Liver (tissue), 9 donors: Measurements from ENCODE around the gene TAS2R16. TPM values are rescaled to one million over a fixed set of nuclear protein-coding genes. Genes with fewer than 3 reads are reported as not detected.

Experiments used
- DNase-seq: peaks from one replicate; pipeline ENCODE4 v3.0.0-alpha.2; 2017; ENCODE audit warnings: low spot score
- H3K27ac ChIP-seq, 2 donors: one replicate each; pipeline ENCODE4 v1.7.0; 2013; ENCODE audit warnings: inconsistent platforms in 2 of 2, low read length in 2 of 2, control low read depth in 1 of 2, low read depth in 1 of 2, mild to moderate bottlenecking in 1 of 2
- H3K27me3 ChIP-seq, 4 donors: one replicate each; pipeline versions ENCODE4 v1.6.1 to v1.7.0; 2013; ENCODE audit warnings: low read length in 3 of 4, inconsistent platforms in 1 of 4, mild to moderate bottlenecking in 1 of 4, moderate library complexity in 1 of 4; ENCODE audit not compliant: control insufficient read depth in 4 of 4, insufficient read depth in 4 of 4
- H3K36me3 ChIP-seq, 4 donors: one replicate each; pipeline versions ENCODE4 v1.6.1 to v1.7.0; 2013; ENCODE audit warnings: low read length in 3 of 4, mild to moderate bottlenecking in 3 of 4, low read depth in 1 of 4, moderate library complexity in 1 of 4; ENCODE audit not compliant: control insufficient read depth in 4 of 4, insufficient read depth in 3 of 4
- H3K4me1 ChIP-seq, 4 donors: one replicate each; pipeline versions ENCODE4 v1.6.1 to v1.7.0; 2013; ENCODE audit warnings: low read length in 3 of 4, mild to moderate bottlenecking in 3 of 4, moderate library complexity in 1 of 4; ENCODE audit not compliant: control insufficient read depth in 4 of 4, insufficient read depth in 4 of 4
- H3K4me3 ChIP-seq, 3 donors: one replicate each; pipeline versions ENCODE4 v1.6.1 to v1.7.0; 2013; ENCODE audit warnings: low read length in 3 of 3, control low read depth in 1 of 3, low read depth in 1 of 3, mild to moderate bottlenecking in 1 of 3
- H3K9ac ChIP-seq, 2 donors: one replicate each; pipeline ENCODE4 v1.7.0; 2013; ENCODE audit warnings: low read length in 2 of 2, mild to moderate bottlenecking in 2 of 2, moderate library complexity in 2 of 2, control low read depth in 1 of 2, low read depth in 1 of 2
- H3K9me3 ChIP-seq, 4 donors: one replicate each; pipeline versions ENCODE4 v1.6.1 to v1.7.0; 2013; ENCODE audit warnings: low read length in 3 of 4; ENCODE audit not compliant: control insufficient read depth in 4 of 4
- ATF3 ChIP-seq: IDR thresholded peaks from 2 replicates; pipeline ENCODE4 v1.6.1; 2016; ENCODE audit warnings: antibody characterized with exemption
- CTCF ChIP-seq: fragments of 150-350 bp; IDR thresholded peaks from 2 replicates; pipeline ENCODE4 v1.5.1; 2017; ENCODE audit warnings: improper control_type of control experiment, low read depth, low read length; ENCODE audit not compliant: missing input control
- FOXA2 ChIP-seq: IDR thresholded peaks from 2 replicates; pipeline ENCODE4 v1.6.1; 2016; ENCODE audit warnings: antibody characterized with exemption
- GABPA ChIP-seq, 2 donors: IDR thresholded peaks in 1 of 2; conservative IDR thresholded peaks in 1 of 2; 2 replicates each; pipeline ENCODE4 v1.6.1; 2016; ENCODE audit warnings: antibody characterized with exemption in 2 of 2, mild to moderate bottlenecking in 1 of 2, moderate library complexity in 1 of 2
- HNF4G ChIP-seq: IDR thresholded peaks from 2 replicates; pipeline ENCODE4 v1.6.1; 2016; ENCODE audit warnings: antibody characterized with exemption
- JUND ChIP-seq, 2 donors: IDR thresholded peaks; 2 replicates each; pipeline ENCODE4 v1.6.1; 2016; ENCODE audit warnings: antibody characterized with exemption in 2 of 2
- MAX ChIP-seq: IDR thresholded peaks from 2 replicates; pipeline ENCODE4 v1.6.1; 2016; ENCODE audit warnings: antibody characterized with exemption
- NR2F2 ChIP-seq: IDR thresholded peaks from 2 replicates; pipeline ENCODE4 v1.6.1; 2016; ENCODE audit warnings: antibody characterized with exemption
- RAD21 ChIP-seq, 2 donors: IDR thresholded peaks; 2 replicates each; pipeline ENCODE4 v1.6.1; 2016; ENCODE audit warnings: antibody characterized with exemption in 2 of 2, mild to moderate bottlenecking in 2 of 2
- REST ChIP-seq: IDR thresholded peaks from 2 replicates; pipeline ENCODE4 v1.6.1; 2016; ENCODE audit warnings: antibody characterized with exemption, mild to moderate bottlenecking
- RXRA ChIP-seq, 2 donors: IDR thresholded peaks; 2 replicates each; pipeline ENCODE4 v1.6.1; 2017 to 2018; ENCODE audit warnings: antibody characterized with exemption in 2 of 2, mild to moderate bottlenecking in 1 of 2
- SP1 ChIP-seq: IDR thresholded peaks from 2 replicates; pipeline ENCODE4 v1.6.1; 2018; ENCODE audit warnings: antibody characterized with exemption, mild to moderate bottlenecking
- TAF1 ChIP-seq: conservative IDR thresholded peaks from 2 replicates; pipeline ENCODE4 v1.6.1; 2016; ENCODE audit warnings: antibody characterized with exemption, mild to moderate bottlenecking
- YY1 ChIP-seq: IDR thresholded peaks from 2 replicates; pipeline ENCODE4 v1.6.1; 2016; ENCODE audit warnings: antibody characterized with exemption, mild to moderate bottlenecking
- ZBTB33 ChIP-seq: IDR thresholded peaks from 2 replicates; pipeline ENCODE4 v1.6.1; 2016; ENCODE audit warnings: antibody characterized with exemption
- WGBS: extraction: QIAGEN DNeasy Blood & Tissue Kit; methylation state at CpG from one replicate; pipeline ENCODE4 v1.1.7; 2013; 5-methylcytosine and 5-hydroxymethylcytosine counted together
- polyA plus RNA-seq, 2 donors: library from polyadenylated mRNA; stranded (reverse) in 1 of 2; unstranded in 1 of 2; fragments of 200-250 nt in 1 of 2; fragments of >200 nt in 1 of 2; fragmentation: Nextera tagmentation in 1 of 2; extraction: Ambion mirVana in 1 of 2; gene quantifications; one replicate each; pipeline versions ENCODE4 v1.2.1 to v1.2.3, GENCODE V29; 2013 to 2015
- total RNA-seq, 2 donors: library from RNA; depleted of rRNA; stranded (reverse); fragments of >200 nt; gene quantifications; one replicate each; pipeline ENCODE4 v1.2.3, GENCODE V29; 2014
- donor health status: healthy.
- donor health status: healthy.
- donor health status: healthy.
- donor health status: healthy.
- donor health status: healthy.

Gene TAS2R16
- total and polyA plus RNA-seq, 4 donors, result not detected

- Histone ChIP-seq H3K36me3 (no peaks in the 10 kb centered on the region), H3K4me1 (no peaks in the 10 kb centered on the region), H3K9me3 (no peaks in the 10 kb centered on the region), H3K27me3 (no peaks in the 10 kb centered on the region), H3K9ac (no peak overlapping the region), H3K27ac (no peak overlapping the region), H3K4me3 (no peak overlapping the region)
- 91% methylated on average over 4 of the region's 4 CpGs for WGBS
- TF ChIP-seq RXRA (IDR thresholded peaks at IDR 0.05) (no peak), MAX (no peak), ATF3 (no peak), REST (no peak), JUND (IDR thresholded peaks at IDR 0.05) (no peak), GABPA (IDR thresholded peaks at IDR 0.05 in 1 of 2, conservative IDR thresholded peaks at IDR 0.05 in 1 of 2) (no peak), TAF1 (no peak), HNF4G (no peak), SP1 (no peak), ZBTB33 (no peak), FOXA2 (no peak)
- DNase-seq, result no peak
Observed at GRCh38 chr7:123030631-123031030, 35.1 kb upstream of the TAS2R16 start.

GRCh38 chr7:123028339-123028738 lies 32.8 kb upstream of the TAS2R16 start:
- no peaks in the 10 kb centered on the region for H3K27me3 ChIP-seq
- no peak overlapping the region for H3K27ac ChIP-seq
- TF ChIP-seq TAF1 (no peak), HNF4G (no peak), NR2F2 (no peak), JUND (IDR thresholded peaks at IDR 0.05) (no peak), RAD21 (IDR thresholded peaks at IDR 0.05) (no peak)
- no peak overlapping the region for H3K9ac ChIP-seq
- H3K4me3 ChIP-seq, result no peak overlapping the region
- WGBS, result 56% methylated on average over 3 of the region's 3 CpGs
- no peak for DNase-seq
- no peaks in the 10 kb centered on the region for H3K9me3 ChIP-seq
- H3K36me3 ChIP-seq, result no peaks in the 10 kb centered on the region
- no peaks in the 10 kb centered on the region for H3K4me1 ChIP-seq

- WGBS, result 65% methylated on average over 2 of the region's 2 CpGs
- Histone ChIP-seq H3K27me3 (no peaks in the 10 kb centered on the region), H3K4me1 (no peaks in the 10 kb centered on the region), H3K9me3 (no peaks in the 10 kb centered on the region), H3K36me3 (no peaks in the 10 kb centered on the region), H3K4me3 (no peak overlapping the region), H3K27ac (no peak overlapping the region), H3K9ac (no peak overlapping the region)
- TF ChIP-seq GABPA (IDR thresholded peaks at IDR 0.05 in 1 of 2, conservative IDR thresholded peaks at IDR 0.05 in 1 of 2) (no peak), FOXA2 (no peak), REST (no peak), RXRA (IDR thresholded peaks at IDR 0.05) (no peak), CTCF (no peak), YY1 (no peak)
- no peak for DNase-seq
Observed at GRCh38 chr7:123026251-123026650, 30.8 kb upstream of the TAS2R16 start.
